DND-41 (cell line): Measurements from ENCODE around the gene EBI3.

Source experiments
- CTCF ChIP-seq: IDR thresholded peaks from 2 replicates; pipeline ENCODE4 v1.5.1; 2012; ENCODE audit warnings: borderline replicate concordance, low read length, moderate library complexity, mild to moderate bottlenecking; ENCODE audit not compliant: poor library complexity, severe bottlenecking; ENCODE audit errors: extremely low read depth
- EZH2 ChIP-seq: IDR thresholded peaks from 3 replicates; pipeline ENCODE4 v1.6.1; 2012; ENCODE audit warnings: borderline replicate concordance, low read depth, mild to moderate bottlenecking, moderate library complexity, low read length, inconsistent platforms; ENCODE audit not compliant: severe bottlenecking

DNA sequence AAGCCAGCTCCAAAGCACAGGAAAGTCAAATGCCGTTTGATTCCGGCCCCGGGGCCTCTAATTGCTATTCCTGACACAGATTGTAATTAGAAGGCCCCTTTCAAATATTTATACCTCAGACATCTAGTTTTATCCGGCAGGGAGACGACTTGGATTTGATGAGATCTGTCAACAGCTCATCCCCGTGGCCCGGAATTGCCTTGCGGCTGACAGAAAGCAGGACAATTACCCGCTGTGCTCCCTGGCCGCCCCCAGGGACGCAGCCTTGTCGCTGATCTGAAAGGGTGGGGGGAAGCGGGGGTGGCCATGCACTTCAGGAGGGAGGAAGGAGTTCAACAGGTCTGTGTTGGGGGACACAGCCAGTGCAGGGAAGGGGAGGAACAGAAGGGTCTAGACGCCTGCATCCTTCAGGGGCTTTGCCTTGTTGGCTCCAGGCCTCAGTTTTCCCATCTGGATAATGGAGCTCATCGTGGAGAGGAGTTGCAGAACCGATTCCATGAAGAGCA lies 47.9 kb downstream of the EBI3 start:
- no peak for TF ChIP-seq CTCF
- TF ChIP-seq EZH2, result no peak
